AG04450 (cell line): ENCODE results near the gene TP53TG5. TPM values are rescaled to one million over a fixed set of nuclear protein-coding genes. Genes with fewer than 3 reads are reported as not detected.

Source experiments
- CTCF ChIA-PET: fragments of 300-600, 350-600 bp; formaldehyde crosslinking; extraction: SDS; loops from one replicate; lab custom pipeline; 2022; ENCODE audit warnings: antibody characterized with exemption, inconsistent platforms; lab: Charles Lee
- POLR2A ChIA-PET: fragments of 350-600 bp; formaldehyde crosslinking; extraction: SDS; loops from one replicate; lab custom pipeline; 2021; ENCODE audit warnings: antibody characterized with exemption, inconsistent platforms; lab: Yijun Ruan, JAX
- DNase-seq: peaks from one replicate; pipeline ENCODE4 v3.0.0-alpha.2; 2011; ENCODE audit warnings: low read depth, low spot score
- H3K27ac ChIP-seq: one replicate; pipeline ENCODE4 v1.5.1; 2012; ENCODE audit warnings: low read depth, low read length, control low read depth
- H3K27me3 ChIP-seq: one replicate; pipeline ENCODE4 v1.6.0; 2012; ENCODE audit warnings: low read length; ENCODE audit not compliant: control insufficient read depth, insufficient read depth
- H3K4me3 ChIP-seq: 2 replicates; pipeline ENCODE4 v1.5.1; 2011; ENCODE audit warnings: mild to moderate bottlenecking, low read depth, low read length, control low read depth
- H3K9me3 ChIP-seq: 2 replicates; pipeline ENCODE4 v1.5.1; 2012; ENCODE audit warnings: low read length; ENCODE audit not compliant: control insufficient read depth, insufficient read depth
- CTCF ChIP-seq: IDR thresholded peaks from 2 replicates; pipeline ENCODE4 v1.5.1; 2011; ENCODE audit warnings: low read depth, low read length, control low read depth, inconsistent platforms
- polyA plus RNA-seq: library from polyadenylated mRNA; depleted of rRNA; stranded (reverse); fragments of >200 nt; gene quantifications from 2 replicates; pipeline ENCODE4 v1.2.3, GENCODE V29; 2011

Gene TP53TG5
- polyA plus RNA-seq, 1 experiment = not detected

GRCh38 chr20:45409521-45410272, 31.6 kb upstream of the TP53TG5 start:
- DNase-seq = no peak
- ChIA-PET CTCF (interaction anchor here (0.7 to 0.9 kb wide), 2 partner anchors 36 to 361 kb away, joined by 3 read pairs; no protein-coding TSS in a partner anchor), POLR2A (no interaction called here)

GRCh38 chr20:45408646-45409213, 30.6 kb upstream of the TP53TG5 start:
- no peak for TF ChIP-seq CTCF
- CTCF ChIA-PET = interaction anchor here (2.1 to 2.3 kb wide), 2 partner anchors 28 to 35 kb away, joined by 10 to 14 read pairs; no protein-coding TSS in a partner anchor
- POLR2A ChIA-PET = no interaction called here

More at GRCh38 chr20:45409521-45410272, 31.6 kb upstream of the TP53TG5 start:
- Histone ChIP-seq H3K27ac (no peak overlapping the region), H3K9me3 (no peaks in the 10 kb centered on the region), H3K27me3 (no peaks in the 10 kb centered on the region), H3K4me3 (no peak overlapping the region)
- no peak for TF ChIP-seq CTCF

GRCh38 chr20:45407783-45408645, 29.9 kb upstream of the TP53TG5 start, which contains the start of gene DBNDD2:
DBNDD2 (plus strand) TSS chr20:45408289; CDS start chr20:45408468, 179 bp downstream.
- no peaks in the 10 kb centered on the region for H3K9me3 ChIP-seq
- CTCF ChIA-PET = interaction anchor here (0.9 to 2.3 kb wide), 4 partner anchors 10 to 71 kb away, joined by 3 to 14 read pairs (median 6); no protein-coding TSS in a partner anchor
- TF ChIP-seq CTCF = no peak
- no peaks in the 10 kb centered on the region for H3K27me3 ChIP-seq
- H3K4me3 ChIP-seq = peak within 1 kb of the TSS; percentile 70
- no peak for DNase-seq
- POLR2A ChIA-PET = interaction anchor here (1.5 kb wide), 1 partner anchor 45 kb away, joined by 4 read pairs; the partner anchor contains the start of gene SYS1
- H3K27ac ChIP-seq = no peak within 1 kb of the TSS

More at GRCh38 chr20:45408646-45409213, 30.6 kb upstream of the TP53TG5 start:
- no peak overlapping the region for H3K27ac ChIP-seq
- H3K27me3 ChIP-seq = no peaks in the 10 kb centered on the region
- no peak overlapping the region for H3K4me3 ChIP-seq
- no peak for DNase-seq
- no peaks in the 10 kb centered on the region for H3K9me3 ChIP-seq

GRCh38 chr20:45407067-45407745, 29.1 kb upstream of the TP53TG5 start:
- peak overlapping the region; percentile 70 for H3K4me3 ChIP-seq
- no peak overlapping the region for H3K27ac ChIP-seq
- no peak for DNase-seq
- ChIA-PET CTCF (interaction anchor here (0.6 to 2.3 kb wide), 6 partner anchors 11 to 253 kb away, joined by 3 to 14 read pairs (median 4); partner anchors contain the start of gene SYS1), POLR2A (interaction anchor here (0.8 to 1.5 kb wide), 2 partner anchors 29 to 44 kb away, joined by 3 to 4 read pairs; partner anchors contain the start of gene SYS1)
- H3K9me3 ChIP-seq = no peaks in the 10 kb centered on the region
- TF ChIP-seq CTCF = no peak
- no peaks in the 10 kb centered on the region for H3K27me3 ChIP-seq
